ENCODE measurements around the gene ATG7. TPM values are rescaled to one million over a fixed set of nuclear protein-coding genes. Genes with fewer than 3 reads are reported as not detected.

Gene ATG7
- polyA plus RNA-seq, 1 donor (not counting 4 experiments of a cell fraction or from before 2014, with no cell fraction given) = 27.9 TPM

- Histone ChIP-seq H3K4me2 (ENCODE audit: control insufficient read depth, extremely low read depth, insufficient read depth, low read depth, low read length) (no peak overlapping the region), H3K9me1 (ENCODE audit: control insufficient read depth, extremely low read depth, insufficient read depth, low read length) (no peaks in the 10 kb centered on the region), H3K36me3 (ENCODE audit: control insufficient read depth in 2 of 2, extremely low read depth in 1 of 2, insufficient read depth in 2 of 2, low read length in 2 of 2) (peaks cover 0 to 5% of the 10 kb centered on the region in 2 experiments), H3K79me2 (ENCODE audit: control insufficient read depth, insufficient read depth, low read length) (no peaks in the 10 kb centered on the region), H3K4me3 (ENCODE audit: control insufficient read depth in 2 of 3, extremely low read depth in 1 of 3, insufficient read depth in 2 of 3, low read depth in 1 of 3, low read length in 3 of 3) (no peak overlapping the region), H3K4me1 (ENCODE audit: control insufficient read depth, extremely low read depth, insufficient read depth, low read length) (peaks cover 6% of the 10 kb centered on the region), H3K27ac (ENCODE audit: control insufficient read depth, insufficient read depth, low read length) (no peak overlapping the region), H3K9me3 (ENCODE audit: control insufficient read depth, low read depth, low read length) (no peaks in the 10 kb centered on the region), H4K20me1 (ENCODE audit: control insufficient read depth, extremely low read depth, insufficient read depth, low read length) (no peaks in the 10 kb centered on the region), H3K9ac (ENCODE audit: control insufficient read depth, extremely low read depth, insufficient read depth, low read length) (no peak overlapping the region), H2AFZ (ENCODE audit: control insufficient read depth, low read length) (no peak overlapping the region), H3K27me3 (ENCODE audit: control insufficient read depth, extremely low read depth, insufficient read depth, low read length) (no peaks in the 10 kb centered on the region)
- TF ChIP-seq CTCF (optimal IDR thresholded peaks at IDR 0.05 in 1 of 3, IDR thresholded peaks at IDR 0.05 in 1 of 3, conservative IDR thresholded peaks at IDR 0.05 in 1 of 3; ENCODE audit: extremely low read depth in 1 of 3, insufficient read depth in 2 of 3, low read length in 3 of 3) (no peak), EZH2 (IDR thresholded peaks at IDR 0.05; ENCODE audit: low read length) (no peak)
- no peak for DNase-seq (ENCODE audit: low read depth, low spot score)
- FAIRE-seq = no peak
- dilution Hi-C loops (cut with MboI; ENCODE audit: extremely low pct_ligation_motif_present, low sequenced_read_pairs) = no loop called here
Measured at GRCh38 chr3:11450015-11450414, 177.8 kb downstream of the ATG7 start.

DNA sequence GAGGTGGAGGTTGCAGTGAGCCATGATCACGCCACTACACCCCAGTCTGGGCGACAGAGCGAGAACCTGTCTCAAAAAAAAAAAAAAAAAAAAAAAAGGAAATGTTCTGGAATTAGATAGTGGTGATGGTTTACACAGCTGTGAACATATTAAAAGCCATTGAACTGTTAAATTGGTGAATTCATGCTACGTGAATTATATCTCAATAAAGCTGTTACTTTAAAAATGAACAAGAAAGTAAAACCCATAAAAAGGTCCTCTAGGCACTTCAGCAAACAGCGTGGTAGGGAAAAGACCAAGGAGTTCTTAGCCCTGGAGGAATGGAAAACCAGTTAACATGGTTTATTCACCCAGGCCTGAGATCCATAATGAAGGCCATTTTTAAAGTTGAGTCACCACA, 180.1 kb downstream of the ATG7 start:
- H3K9me3 ChIP-seq (ENCODE audit: control insufficient read depth, low read depth, low read length) = no peaks in the 10 kb centered on the region
- no peak overlapping the region for H2AFZ ChIP-seq (ENCODE audit: control insufficient read depth, low read length)
- H3K9ac ChIP-seq (ENCODE audit: control insufficient read depth, extremely low read depth, insufficient read depth, low read length) = no peak overlapping the region
- FAIRE-seq (no peak), DNase-seq (ENCODE audit: low read depth, low spot score) (no peak)
- no peak overlapping the region for H3K27ac ChIP-seq (ENCODE audit: control insufficient read depth, insufficient read depth, low read length)
- no peaks in the 10 kb centered on the region for H3K9me1 ChIP-seq (ENCODE audit: control insufficient read depth, extremely low read depth, insufficient read depth, low read length)
- no peak overlapping the region for H3K4me2 ChIP-seq (ENCODE audit: control insufficient read depth, extremely low read depth, insufficient read depth, low read depth, low read length)
- no peaks in the 10 kb centered on the region for H3K27me3 ChIP-seq (ENCODE audit: control insufficient read depth, extremely low read depth, insufficient read depth, low read length)
- H4K20me1 ChIP-seq (ENCODE audit: control insufficient read depth, extremely low read depth, insufficient read depth, low read length) = no peaks in the 10 kb centered on the region
- H3K36me3 ChIP-seq (ENCODE audit: control insufficient read depth in 2 of 2, extremely low read depth in 1 of 2, insufficient read depth in 2 of 2, low read length in 2 of 2) = peaks cover 0 to 5% of the 10 kb centered on the region in 2 experiments
- TF ChIP-seq EZH2 (IDR thresholded peaks at IDR 0.05; ENCODE audit: low read length) (no peak), CTCF (optimal IDR thresholded peaks at IDR 0.05 in 1 of 3, IDR thresholded peaks at IDR 0.05 in 1 of 3, conservative IDR thresholded peaks at IDR 0.05 in 1 of 3; ENCODE audit: extremely low read depth in 1 of 3, insufficient read depth in 2 of 3, low read length in 3 of 3) (no peak)
- H3K4me3 ChIP-seq (ENCODE audit: control insufficient read depth in 2 of 3, extremely low read depth in 1 of 3, insufficient read depth in 2 of 3, low read depth in 1 of 3, low read length in 3 of 3) = no peak overlapping the region
- H3K4me1 ChIP-seq (ENCODE audit: control insufficient read depth, extremely low read depth, insufficient read depth, low read length) = peaks cover 6% of the 10 kb centered on the region
- no peaks in the 10 kb centered on the region for H3K79me2 ChIP-seq (ENCODE audit: control insufficient read depth, insufficient read depth, low read length)
- dilution Hi-C loops (cut with MboI; ENCODE audit: extremely low pct_ligation_motif_present, low sequenced_read_pairs) = no loop called here

Measured in keratinocyte (primary cell).